Amniotic stem cell (primary cell): ENCODE measurements around the gene OPN4.
A peak's percentile ranks its signal among the peaks of the same experiment; 100 is the strongest.

ENCODE experiments used
- DNase-seq: peaks from one replicate; lab custom pipeline; 2025; lab: John Stamatoyannopoulos, UW

OPN4 gene

GRCh38 chr10:86662186-86663045, 8.1 kb downstream of the OPN4 start:
- no peak for DNase-seq

GRCh38 chr10:86663046-86663345, 8.6 kb downstream of the OPN4 start:
- no peak for DNase-seq

DNA sequence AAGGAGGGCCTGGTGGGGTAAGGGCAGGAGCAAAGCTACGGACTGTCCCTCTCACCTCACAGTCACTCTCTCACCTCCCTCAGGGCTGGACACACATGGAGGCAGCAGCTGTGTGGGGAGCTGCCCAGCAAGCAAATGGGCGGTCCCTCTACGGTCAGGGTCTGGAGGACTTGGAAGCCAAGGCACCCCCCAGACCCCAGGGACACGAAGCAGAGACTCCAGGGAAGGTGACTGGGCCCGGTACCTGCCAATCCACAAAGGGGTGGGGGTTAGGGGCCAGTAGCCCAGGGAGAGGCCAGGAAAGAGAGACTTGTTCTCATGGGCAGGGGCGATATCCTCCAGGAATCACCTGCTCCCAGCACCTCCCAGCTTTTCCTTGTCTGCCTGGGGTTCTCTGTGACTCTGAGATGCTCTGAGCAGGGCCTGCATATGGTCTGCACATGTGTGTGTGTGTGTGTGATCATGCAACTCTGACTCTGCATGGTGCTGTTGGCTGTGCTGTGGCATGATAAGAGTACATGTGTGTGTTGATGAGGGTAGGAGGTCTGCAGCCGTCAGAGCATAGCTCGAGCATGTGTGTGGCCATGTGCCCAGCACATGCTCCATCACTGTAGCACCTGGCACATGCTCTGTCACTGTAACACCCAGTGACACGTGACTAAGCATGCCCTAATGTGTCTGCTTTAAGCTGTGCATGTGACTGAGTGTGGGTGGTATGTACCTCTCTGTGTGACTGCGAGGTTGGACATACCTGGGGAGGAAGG, 9.4 kb downstream of the OPN4 start:
- DNase-seq, result no peak

DNA sequence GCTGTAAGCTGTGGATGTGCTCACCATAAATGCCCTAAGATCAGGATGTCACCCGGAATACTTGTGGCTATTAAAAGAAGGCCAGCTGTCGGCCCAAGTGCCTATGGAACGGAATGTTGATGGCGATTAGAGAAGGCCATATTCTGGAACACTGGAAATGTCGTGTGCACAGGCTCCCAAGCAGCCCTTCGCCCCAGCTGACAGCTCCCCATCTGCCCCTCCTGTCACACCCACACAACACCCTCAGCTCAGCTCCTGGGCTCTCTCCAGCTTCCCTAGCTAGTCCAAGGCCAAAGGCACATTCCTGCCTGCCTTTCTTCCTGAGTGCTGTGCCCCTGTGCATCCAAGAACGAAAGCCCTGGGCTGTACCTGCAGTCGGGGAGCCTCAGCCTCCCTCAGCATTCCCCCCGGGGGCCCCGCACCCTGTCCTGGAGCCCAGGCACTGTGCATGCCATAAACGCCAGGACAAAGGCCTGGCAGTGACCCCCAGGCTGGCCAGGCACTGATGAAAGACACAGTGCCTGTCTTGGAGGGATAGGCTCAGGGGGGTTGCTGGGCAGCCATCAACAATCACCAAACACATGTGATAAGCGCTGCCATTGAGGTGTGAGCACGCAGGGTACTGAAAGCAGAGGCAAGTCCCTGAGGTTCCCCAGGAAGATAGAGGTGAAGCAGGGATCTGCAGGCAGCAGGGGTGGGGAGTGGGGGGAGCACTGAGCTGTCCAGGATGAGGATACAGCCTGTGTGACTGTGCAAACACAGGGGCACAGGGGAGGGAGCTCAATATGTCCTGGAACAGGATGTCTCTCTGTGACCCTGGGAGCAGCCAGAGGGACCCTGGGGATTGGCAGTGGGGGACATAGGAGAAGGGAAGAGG, 10.2 kb downstream of the OPN4 start:
- DNase-seq, result no peak

DNA sequence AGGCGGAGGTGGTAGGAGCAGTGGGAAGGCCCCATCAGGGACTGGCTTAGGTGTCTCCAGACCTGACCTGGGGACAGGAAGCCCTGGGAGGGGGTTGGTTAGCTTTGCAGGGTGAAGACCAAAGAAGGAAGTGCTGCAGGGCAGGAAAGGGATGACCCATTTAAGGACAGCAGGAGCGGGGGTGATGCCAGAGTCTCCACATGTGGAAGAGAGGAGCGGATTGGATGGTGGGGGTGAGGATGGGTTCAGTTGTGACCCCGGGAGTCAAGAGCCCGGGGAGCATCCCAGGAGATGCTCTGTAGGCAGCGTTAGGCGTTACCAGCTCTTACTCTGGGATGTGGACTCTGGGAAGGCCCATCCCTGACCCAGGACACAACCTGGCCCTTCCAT, 10.9 kb downstream of the OPN4 start:
- DNase-seq, result no peak

DNA sequence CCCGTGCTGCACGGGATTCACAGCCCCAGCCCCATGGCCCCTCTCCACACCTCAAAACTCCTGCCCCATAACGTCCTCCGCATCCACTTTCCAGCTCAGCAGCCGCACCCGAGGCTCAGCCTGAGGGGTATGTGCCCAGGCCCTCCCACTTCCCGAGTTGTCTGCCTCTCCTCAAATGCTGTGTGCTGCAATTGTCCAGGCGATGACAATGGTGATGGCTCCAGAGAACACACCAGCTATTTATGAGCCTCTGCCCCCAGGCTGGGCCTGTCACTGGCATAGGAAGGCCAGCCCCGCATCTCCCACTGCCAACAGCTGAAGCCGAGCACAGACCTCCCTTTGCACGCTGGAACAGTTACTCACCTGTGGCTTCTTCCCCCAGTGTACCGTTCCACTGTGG, 11.5 kb downstream of the OPN4 start:
- DNase-seq, result no peak

DNA sequence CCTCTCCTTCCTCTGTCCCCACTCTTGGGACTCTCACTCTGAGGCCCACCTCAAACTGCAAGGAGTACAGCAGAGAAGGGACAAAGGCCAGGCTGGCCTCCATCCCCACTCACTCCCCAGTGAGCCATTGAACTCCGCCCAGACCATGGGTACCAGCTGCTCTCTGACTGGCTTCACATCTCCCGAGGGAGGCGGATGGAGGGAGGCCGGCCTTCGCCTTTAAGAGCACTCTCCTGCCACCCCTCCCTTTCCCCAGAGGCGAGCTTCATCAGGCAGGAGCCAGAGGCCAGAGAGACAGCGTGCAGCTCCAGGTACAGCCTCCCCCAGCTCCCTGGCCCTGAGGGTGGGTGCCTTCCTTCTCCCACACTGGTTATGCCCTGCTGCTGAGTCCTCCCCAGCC, 12.2 kb downstream of the OPN4 start:
- DNase-seq, result no peak

GRCh38 chr10:86667421-86668181, 13.3 kb downstream of the OPN4 start:
- DNase-seq, result no peak

GRCh38 chr10:86668297-86669165, 14.2 kb downstream of the OPN4 start, which contains the start of gene LDB3:
LDB3 (plus strand) TSS chr10:86668511; CDS start chr10:86668692, 181 bp downstream.
- DNase-seq, result peak; percentile 29

DNA sequence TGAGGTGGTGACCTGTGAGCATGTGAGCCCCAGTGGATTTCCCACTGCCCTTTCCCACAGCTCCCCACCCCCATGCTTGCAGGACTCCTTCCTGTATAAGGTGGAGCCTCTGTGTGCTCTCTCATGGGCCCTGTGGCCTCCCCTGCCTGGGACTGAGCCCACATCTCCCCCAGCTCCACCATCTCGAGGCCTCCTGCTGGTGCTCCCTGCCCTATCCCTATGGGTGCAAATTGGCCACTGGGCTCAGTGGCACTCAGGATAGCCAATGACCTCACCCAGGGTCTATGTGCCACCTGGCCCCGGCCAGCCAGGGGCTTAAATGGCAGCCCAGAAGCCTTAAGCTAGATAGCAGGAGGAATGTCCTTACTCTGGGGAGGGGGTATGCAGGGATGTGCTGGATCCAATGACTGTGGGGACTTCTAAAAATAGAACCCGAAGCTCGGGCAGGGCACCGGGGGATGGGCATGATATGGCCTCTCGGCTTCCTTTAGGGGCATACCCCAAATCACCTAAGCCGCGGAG, 16.0 kb downstream of the OPN4 start:
- no peak for DNase-seq

- DNase-seq, result no peak
These were observed 16.5 kb downstream of the OPN4 start for GRCh38 chr10:86670876-86671275.

GRCh38 chr10:86671419-86671818, 17.1 kb downstream of the OPN4 start:
- no peak for DNase-seq

GRCh38 chr10:86671985-86672710, 17.8 kb downstream of the OPN4 start:
- DNase-seq, result no peak

GRCh38 chr10:86673216-86673826, 19.0 kb downstream of the OPN4 start:
- DNase-seq, result no peak

DNA sequence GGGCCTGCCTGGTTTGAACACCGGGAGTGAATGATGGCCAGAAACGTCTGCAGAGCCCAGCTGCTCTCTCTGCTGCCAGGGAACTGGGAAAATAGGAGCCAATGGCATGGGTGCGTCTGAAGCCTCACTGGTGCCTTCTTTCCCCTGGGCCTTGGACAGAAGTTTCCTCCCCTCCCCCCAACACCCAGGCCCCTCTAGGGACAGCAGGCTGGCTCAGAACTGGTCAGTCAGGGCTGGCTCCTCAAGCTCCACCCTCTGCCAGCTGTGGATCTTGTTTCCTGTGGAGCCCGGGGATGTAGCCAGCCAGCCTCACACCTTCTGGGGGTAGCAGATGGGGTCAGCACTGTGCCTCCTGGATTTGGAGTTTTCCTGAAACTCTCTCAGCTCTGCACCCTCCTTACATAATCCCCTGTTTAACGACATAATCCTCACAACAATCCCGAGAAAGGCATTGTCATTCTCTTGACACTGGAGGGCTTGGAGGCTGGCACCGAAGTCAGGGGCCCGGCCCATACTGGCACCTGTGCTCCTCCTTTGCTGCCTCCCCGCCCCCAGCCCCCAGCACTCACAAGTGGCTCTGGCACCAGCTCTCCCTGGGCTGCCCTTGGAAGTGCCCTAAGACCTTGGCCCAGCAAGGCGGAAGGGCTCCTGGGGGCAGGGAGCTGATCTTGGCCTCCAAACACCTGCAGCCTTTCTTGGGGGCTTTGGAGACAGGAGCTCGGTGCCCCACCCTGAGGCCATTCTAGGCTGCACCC, 19.7 kb downstream of the OPN4 start:
- DNase-seq, result no peak

GRCh38 chr10:86674912-86675311, 20.6 kb downstream of the OPN4 start:
- no peak for DNase-seq

- no peak for DNase-seq
These were observed 23.0 kb downstream of the OPN4 start for GRCh38 chr10:86677374-86677773.

DNA sequence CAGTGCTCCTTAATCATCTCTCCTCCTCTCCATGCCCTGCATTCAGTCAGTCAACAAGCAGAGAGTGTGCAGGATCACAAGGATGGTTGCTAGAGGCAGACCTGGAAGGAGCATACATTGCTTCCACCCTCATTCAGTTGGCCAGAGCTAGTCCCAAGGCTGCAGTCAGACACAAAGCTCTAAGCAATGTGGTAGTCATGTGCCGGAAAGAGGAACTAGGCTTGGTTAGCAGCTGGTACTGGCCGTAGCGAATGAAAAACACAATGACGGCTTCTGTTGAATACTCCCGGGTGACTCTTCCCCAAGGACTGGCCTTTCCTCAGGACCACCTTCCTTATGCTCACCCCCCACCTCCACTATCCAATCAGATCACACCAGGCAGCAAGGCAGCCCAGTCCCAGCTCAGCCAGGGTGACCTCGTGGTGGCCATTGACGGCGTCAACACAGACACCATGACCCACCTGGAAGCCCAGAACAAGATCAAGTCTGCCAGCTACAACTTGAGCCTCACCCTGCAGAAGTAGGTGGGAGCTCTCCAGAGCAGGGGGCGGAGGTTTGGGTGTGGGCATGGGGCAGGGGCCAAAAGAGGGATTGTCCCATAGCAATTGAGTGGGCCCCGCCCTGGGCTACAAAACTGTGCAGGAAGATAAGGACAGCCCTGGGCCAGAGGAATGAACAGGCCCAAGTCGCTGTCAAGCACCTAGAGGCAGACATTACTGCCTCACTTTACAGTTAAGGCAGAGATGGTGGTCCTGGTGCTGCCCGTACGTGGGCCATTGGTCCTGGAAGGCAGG, 24.8 kb downstream of the OPN4 start:
- no peak for DNase-seq
